ENCODE measurements around the gene MYO7A. TPM values are rescaled to one million over a fixed set of nuclear protein-coding genes. Genes with fewer than 3 reads are reported as not detected.

Gene MYO7A
- total RNA-seq, 1 experiment from 2014 or later = 0.26 TPM

DNA sequence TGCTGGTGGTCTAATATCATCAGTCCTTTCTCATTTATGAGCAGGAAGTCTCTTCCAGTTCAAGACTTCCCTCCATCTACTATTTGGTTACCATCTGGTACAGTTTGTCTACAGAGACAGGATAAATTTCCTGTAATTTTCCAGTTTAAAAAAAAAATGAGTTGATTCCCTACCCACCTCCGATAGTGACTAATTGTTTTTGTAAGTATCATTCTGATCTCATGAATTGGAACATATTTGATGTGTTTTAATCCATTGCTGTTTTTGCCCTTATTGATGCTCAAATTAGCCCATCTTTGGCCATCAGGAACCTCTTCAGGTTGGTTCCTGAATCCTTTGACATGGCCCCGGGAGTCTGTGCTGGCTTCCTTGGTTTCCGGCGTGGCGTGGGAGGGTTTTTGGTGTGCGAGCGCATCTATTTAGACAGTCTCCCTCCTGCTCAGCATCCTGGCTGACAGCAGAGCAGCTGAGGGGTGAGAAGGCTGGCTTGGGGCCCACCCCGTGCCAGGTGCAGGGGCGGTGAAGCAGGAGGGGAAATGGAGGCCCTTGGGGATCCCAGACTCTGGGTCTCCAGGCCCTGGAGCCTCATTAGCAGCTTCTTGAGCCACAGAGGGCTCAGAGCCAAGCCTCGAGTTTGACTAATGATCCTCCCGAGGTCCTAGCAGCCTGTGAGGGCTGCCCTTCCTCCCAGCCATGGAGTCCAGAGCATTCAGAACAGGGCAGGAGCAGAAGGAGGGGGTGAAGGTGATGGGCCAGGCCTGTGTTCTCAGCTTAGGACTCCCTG, 18.6 kb upstream of the MYO7A start:
- Mint-ChIP-seq H3K4me1 (ENCODE audit: insufficient read depth, unreplicated experiment) (peaks cover 14% of the 10 kb centered on the region), H3K27ac (ENCODE audit: low read depth, unreplicated experiment) (no peak overlapping the region), H3K27me3 (ENCODE audit: insufficient read depth, unreplicated experiment) (no peaks in the 10 kb centered on the region), H3K4me3 (ENCODE audit: unreplicated experiment) (no peak overlapping the region), H3K36me3 (ENCODE audit: insufficient read depth, unreplicated experiment) (no peaks in the 10 kb centered on the region), H3K9me3 (ENCODE audit: unreplicated experiment) (no peaks in the 10 kb centered on the region)
- POLR2A ChIA-PET = no interaction called here
- no TSS peak for BruUV-seq (replicated peaks)
- no peak for DNase-seq (ENCODE audit: unreplicated experiment)
- CTCF ChIA-PET = interaction anchor here (0.7 to 2.9 kb wide), 6 partner anchors 10 to 62 kb away, joined by 3 to 15 read pairs (median 3); partner anchors contain the start of gene MYO7A
- TF ChIP-seq, protein P1, sequence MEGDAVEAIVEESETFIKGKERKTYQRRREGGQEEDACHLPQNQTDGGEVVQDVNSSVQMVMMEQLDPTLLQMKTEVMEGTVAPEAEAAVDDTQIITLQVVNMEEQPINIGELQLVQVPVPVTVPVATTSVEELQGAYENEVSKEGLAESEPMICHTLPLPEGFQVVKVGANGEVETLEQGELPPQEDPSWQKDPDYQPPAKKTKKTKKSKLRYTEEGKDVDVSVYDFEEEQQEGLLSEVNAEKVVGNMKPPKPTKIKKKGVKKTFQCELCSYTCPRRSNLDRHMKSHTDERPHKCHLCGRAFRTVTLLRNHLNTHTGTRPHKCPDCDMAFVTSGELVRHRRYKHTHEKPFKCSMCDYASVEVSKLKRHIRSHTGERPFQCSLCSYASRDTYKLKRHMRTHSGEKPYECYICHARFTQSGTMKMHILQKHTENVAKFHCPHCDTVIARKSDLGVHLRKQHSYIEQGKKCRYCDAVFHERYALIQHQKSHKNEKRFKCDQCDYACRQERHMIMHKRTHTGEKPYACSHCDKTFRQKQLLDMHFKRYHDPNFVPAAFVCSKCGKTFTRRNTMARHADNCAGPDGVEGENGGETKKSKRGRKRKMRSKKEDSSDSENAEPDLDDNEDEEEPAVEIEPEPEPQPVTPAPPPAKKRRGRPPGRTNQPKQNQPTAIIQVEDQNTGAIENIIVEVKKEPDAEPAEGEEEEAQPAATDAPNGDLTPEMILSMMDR (IDR thresholded peaks at IDR 0.05; ENCODE audit: unreplicated experiment) = no peak
- intact Hi-C loops (cut with micrococcal nuclease) = no loop called here

DNA sequence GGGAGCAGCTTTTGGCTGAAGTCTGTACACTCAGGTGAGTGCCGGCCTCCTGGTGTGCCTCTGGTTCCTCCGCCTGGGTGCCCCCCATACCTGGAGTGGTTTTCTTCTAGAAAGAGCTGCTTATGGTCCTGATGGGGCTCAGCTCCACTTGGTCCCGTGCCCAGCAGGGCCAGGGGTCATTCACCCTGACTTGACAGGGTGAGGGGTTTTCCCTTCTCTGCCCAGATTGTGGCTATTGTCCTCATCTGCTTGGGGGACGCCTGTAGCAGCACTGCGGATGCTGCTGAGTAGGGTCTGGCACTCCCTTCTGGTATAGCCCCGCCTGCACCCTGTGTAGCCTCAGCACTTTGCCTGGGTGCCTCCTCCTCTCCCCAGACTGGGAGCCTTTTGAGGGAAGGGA, 17.2 kb upstream of the MYO7A start:
- BruUV-seq (replicated peaks) = no TSS peak
- intact Hi-C loops (cut with micrococcal nuclease) = no loop called here

DNA sequence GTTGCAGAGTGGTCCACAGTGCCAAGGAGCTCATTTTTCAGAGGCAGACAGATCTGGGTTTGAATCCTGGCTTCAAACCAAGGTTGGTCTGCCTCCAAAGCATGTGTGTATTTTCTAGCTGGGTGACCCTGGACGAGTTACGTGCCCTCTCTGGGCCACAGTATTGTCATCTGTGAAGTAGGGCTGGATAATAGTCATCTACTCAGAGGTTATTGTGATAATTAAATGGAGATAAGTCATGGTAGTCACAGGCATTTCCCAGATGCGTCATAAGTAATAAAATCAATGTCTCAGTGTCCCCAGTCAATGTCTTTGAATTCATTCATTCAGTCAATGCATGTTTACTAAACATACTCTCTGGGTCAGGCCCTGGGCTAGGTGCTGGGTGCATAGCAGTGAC, 16.8 kb upstream of the MYO7A start:
- no peak for DNase-seq (ENCODE audit: unreplicated experiment)
- TF ChIP-seq, protein P1 (IDR thresholded peaks at IDR 0.05; ENCODE audit: unreplicated experiment) = no peak
- intact Hi-C loops (cut with micrococcal nuclease) = no loop called here
- POLR2A ChIA-PET = interaction anchor here (0.7 kb wide), 1 partner anchor 421 kb away, joined by 3 read pairs; no protein-coding TSS in a partner anchor
- H3K27ac Mint-ChIP-seq (ENCODE audit: low read depth, unreplicated experiment) = no peak overlapping the region
- no TSS peak for BruUV-seq (replicated peaks)
- H3K4me3 Mint-ChIP-seq (ENCODE audit: unreplicated experiment) = no peak overlapping the region
- H3K36me3 Mint-ChIP-seq (ENCODE audit: insufficient read depth, unreplicated experiment) = peaks cover 6% of the 10 kb centered on the region
- H3K4me1 Mint-ChIP-seq (ENCODE audit: insufficient read depth, unreplicated experiment) = peaks cover 14% of the 10 kb centered on the region
- no peaks in the 10 kb centered on the region for H3K27me3 Mint-ChIP-seq (ENCODE audit: insufficient read depth, unreplicated experiment)
- H3K9me3 Mint-ChIP-seq (ENCODE audit: unreplicated experiment) = no peaks in the 10 kb centered on the region
- CTCF ChIA-PET = interaction anchor here (0.6 to 7.3 kb wide), 6 partner anchors 17 to 444 kb away, joined by 3 to 52 read pairs (median 4); partner anchors contain the start of gene MYO7A

More for the DNA sequence above, 17.2 kb upstream of the MYO7A start:
- Mint-ChIP-seq H3K4me3 (ENCODE audit: unreplicated experiment) (no peak overlapping the region), H3K9me3 (ENCODE audit: unreplicated experiment) (no peaks in the 10 kb centered on the region), H3K36me3 (ENCODE audit: insufficient read depth, unreplicated experiment) (peaks cover 6% of the 10 kb centered on the region), H3K27ac (ENCODE audit: low read depth, unreplicated experiment) (no peak overlapping the region), H3K4me1 (ENCODE audit: insufficient read depth, unreplicated experiment) (peaks cover 14% of the 10 kb centered on the region), H3K27me3 (ENCODE audit: insufficient read depth, unreplicated experiment) (no peaks in the 10 kb centered on the region)
- POLR2A ChIA-PET = interaction anchor here (0.7 kb wide), 1 partner anchor 420 kb away, joined by 3 read pairs; no protein-coding TSS in a partner anchor
- CTCF ChIA-PET = interaction anchor here (0.6 to 7.3 kb wide), 6 partner anchors 18 to 444 kb away, joined by 3 to 52 read pairs (median 4); partner anchors contain the start of gene MYO7A
- DNase-seq (ENCODE audit: unreplicated experiment) = no peak
- TF ChIP-seq, protein P1 (IDR thresholded peaks at IDR 0.05; ENCODE audit: unreplicated experiment) = no peak

DNA sequence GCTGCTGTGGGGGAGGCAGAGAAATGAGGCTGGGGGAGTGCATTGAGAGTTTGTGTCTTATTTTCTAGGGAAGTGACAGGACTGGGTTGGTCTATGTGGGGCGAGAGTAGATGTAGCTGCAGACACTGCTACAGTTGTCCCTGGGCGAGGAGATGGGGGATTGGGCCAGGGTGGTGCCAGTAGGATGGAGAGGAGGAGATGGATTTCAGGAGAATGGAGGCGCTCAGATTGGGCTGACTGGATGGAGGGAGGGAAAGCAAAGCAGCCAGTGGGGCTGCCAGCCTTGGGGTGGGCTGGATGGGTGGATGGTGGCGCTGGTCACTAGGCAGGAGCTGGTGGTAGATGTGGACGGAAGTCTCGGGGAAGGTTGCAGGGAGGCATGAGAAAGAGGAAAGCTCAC, 16.1 kb upstream of the MYO7A start:
- Mint-ChIP-seq H3K4me1 (ENCODE audit: insufficient read depth, unreplicated experiment) (peaks cover 14% of the 10 kb centered on the region), H3K9me3 (ENCODE audit: unreplicated experiment) (no peaks in the 10 kb centered on the region), H3K4me3 (ENCODE audit: unreplicated experiment) (no peak overlapping the region), H3K27me3 (ENCODE audit: insufficient read depth, unreplicated experiment) (no peaks in the 10 kb centered on the region), H3K36me3 (ENCODE audit: insufficient read depth, unreplicated experiment) (peaks cover 6% of the 10 kb centered on the region), H3K27ac (ENCODE audit: low read depth, unreplicated experiment) (no peak overlapping the region)
- intact Hi-C loops (cut with micrococcal nuclease) = no loop called here
- no TSS peak for BruUV-seq (replicated peaks)
- DNase-seq (ENCODE audit: unreplicated experiment) = no peak
- POLR2A ChIA-PET = no interaction called here
- TF ChIP-seq, protein P1 (IDR thresholded peaks at IDR 0.05; ENCODE audit: unreplicated experiment) = no peak
- CTCF ChIA-PET = interaction anchor here (0.6 to 7.3 kb wide), 7 partner anchors 11 to 483 kb away, joined by 3 to 52 read pairs (median 5); partner anchors contain the start of gene MYO7A

Measured in MCF 10A (cell line).